ENCODE results near the gene SLC6A6.

- TF ChIP-seq CTCF (IDR thresholded peaks at IDR 0.05; ENCODE audit: low read length) (no peak), EZH2 (optimal IDR thresholded peaks at IDR 0.05; ENCODE audit: low read depth, low read length) (no peak), EZH2phosphoT487 (IDR thresholded peaks at IDR 0.05; ENCODE audit: low read length) (no peak)
Observed at GRCh38 chr3:14446988-14447570, 44.7 kb downstream of the SLC6A6 start.
